A673 (cell line): ENCODE measurements around the gene RSPH1. TPM values are rescaled to one million over a fixed set of nuclear protein-coding genes. Genes with fewer than 3 reads are reported as not detected.

Source experiments
- BruUV-seq: library from RNA; stranded (reverse); fragments of 400-500 nt; replicated peaks from 2 replicates; lab custom pipeline; 2021; lab: Mats Ljungman, UMichigan
- CTCF ChIA-PET: fragments of 300-600 bp; sonication (Branson Sonifier 250); formaldehyde crosslinking; loops from one replicate; lab custom pipeline; 2022; ENCODE audit warnings: antibody characterized with exemption; lab: Charles Lee
- POLR2A ChIA-PET: fragments of 300-600 bp; sonication (Branson Sonifier 250); formaldehyde crosslinking; loops from one replicate; lab custom pipeline; 2022; ENCODE audit warnings: antibody characterized with exemption; ENCODE audit not compliant: low non-redundant PET; lab: Charles Lee
- DNase-seq: peaks from one replicate; pipeline ENCODE4 v3.0.0-alpha.2; 2015; ENCODE audit warnings: low spot score
- H3K27ac ChIP-seq: fragments of 200-600 bp; sonication (generic); 2 replicates; pipeline ENCODE4 v1.5.1; 2016; ENCODE audit warnings: mixed run types, low read depth, mild to moderate bottlenecking, mixed read lengths, antibody characterized with exemption, low read length; ENCODE audit not compliant: poor library complexity, severe bottlenecking
- H3K27me3 ChIP-seq: fragments of 200-600 bp; sonication (generic); replicated peaks from 2 replicates; pipeline ENCODE4 v1.6.1; 2017; ENCODE audit warnings: mixed run types, low read depth, mild to moderate bottlenecking, mixed read lengths, antibody characterized with exemption, low read length; ENCODE audit not compliant: insufficient read depth, poor library complexity
- H3K36me3 ChIP-seq: fragments of 200-600 bp; sonication (generic); 2 replicates; pipeline ENCODE4 v1.6.1; 2016; ENCODE audit warnings: mixed run types, mild to moderate bottlenecking, mixed read lengths, antibody characterized with exemption, low read length; ENCODE audit not compliant: insufficient read depth, poor library complexity, severe bottlenecking
- H3K4me1 ChIP-seq: fragments of 200-600 bp; sonication (generic); 2 replicates; pipeline ENCODE4 v1.6.1; 2017; ENCODE audit warnings: mixed run types, mild to moderate bottlenecking, mixed read lengths, antibody characterized with exemption, low read length; ENCODE audit not compliant: insufficient read depth, poor library complexity, severe bottlenecking
- H3K4me3 ChIP-seq: fragments of 200-600 bp; sonication (generic); 2 replicates; pipeline ENCODE4 v1.5.1; 2016; ENCODE audit warnings: low read depth, mixed run types, mild to moderate bottlenecking, mixed read lengths, low read length; ENCODE audit not compliant: poor library complexity, severe bottlenecking
- H3K9me3 ChIP-seq: fragments of 200-600 bp; sonication (generic); 2 replicates; pipeline ENCODE4 v1.6.1; 2016; ENCODE audit warnings: mixed run types, low read depth, mild to moderate bottlenecking, mixed read lengths, antibody characterized with exemption, low read length; ENCODE audit not compliant: poor library complexity, severe bottlenecking
- EZH2 ChIP-seq: fragments of 200-600 bp; sonication (generic); IDR thresholded peaks from 2 replicates; pipeline ENCODE4 v1.6.1; 2017; ENCODE audit warnings: borderline replicate concordance, low read depth, mild to moderate bottlenecking, mixed read lengths, antibody characterized with exemption, low read length; ENCODE audit not compliant: poor library complexity, severe bottlenecking
- intact Hi-C: fragments of 100-400 bp; cut with micrococcal nuclease; formaldehyde crosslinking; loops from one replicate; pipeline ENCODE4 v1.10.0; 2022; ENCODE audit not compliant: unreplicated experiment
- total RNA-seq: library from RNA; stranded (reverse); gene quantifications from 2 replicates; pipeline ENCODE4 v1.2.3, GENCODE V29; 2021
- TF ChIP-seq, protein P1 (sequence below): fragments of 300-800, 200-600 bp; sonication (generic); conservative IDR thresholded peaks from 2 replicates; pipeline ENCODE4 v1.5.1; 2017; ENCODE audit warnings: low read depth, mild to moderate bottlenecking, antibody characterized with exemption, low read length, moderate library complexity, mixed read lengths

The RSPH1 gene
- total RNA-seq, 1 experiment from 2014 or later: 0.45 TPM

DNA sequence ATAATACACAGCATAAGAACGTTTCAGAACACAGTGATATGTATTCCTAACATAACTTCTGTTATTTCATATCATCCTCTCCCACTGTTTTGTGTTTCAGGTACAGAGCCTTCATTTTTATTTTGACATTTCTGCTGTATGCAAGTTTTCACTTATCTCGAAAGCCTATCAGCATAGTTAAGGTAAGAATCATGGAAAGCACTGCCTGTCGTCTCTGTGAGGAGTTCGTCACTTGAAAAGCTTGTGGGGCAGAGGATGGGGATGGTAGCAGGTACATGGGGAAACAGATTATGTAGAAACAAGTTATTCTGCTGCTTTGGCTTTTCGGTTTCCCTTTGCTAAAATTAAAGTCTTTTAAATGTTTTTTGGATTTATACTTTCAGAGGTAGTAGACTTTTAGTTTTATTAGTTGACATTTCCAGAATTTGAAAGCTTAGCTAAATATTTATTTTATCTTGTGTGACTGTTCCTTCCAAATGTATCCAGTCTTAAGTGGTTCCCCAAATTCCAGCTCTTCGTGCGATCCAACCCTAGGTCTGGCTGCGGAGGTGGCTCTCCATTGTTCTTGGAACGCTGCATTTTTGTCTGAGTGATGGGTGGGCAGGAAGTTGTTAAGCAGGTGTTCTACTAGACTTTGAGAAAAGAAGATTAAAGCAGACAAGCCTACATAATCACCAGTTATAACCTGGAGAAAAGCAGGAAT, 29.8 kb upstream of the RSPH1 start:
- BruUV-seq: no TSS peak
- Histone ChIP-seq H3K36me3 (no peaks in the 10 kb centered on the region), H3K27ac (no peak overlapping the region), H3K9me3 (no peaks in the 10 kb centered on the region), H3K4me1 (peaks cover 6% of the 10 kb centered on the region), H3K4me3 (no peak overlapping the region), H3K27me3 (no peaks in the 10 kb centered on the region)
- TF ChIP-seq, protein P1, sequence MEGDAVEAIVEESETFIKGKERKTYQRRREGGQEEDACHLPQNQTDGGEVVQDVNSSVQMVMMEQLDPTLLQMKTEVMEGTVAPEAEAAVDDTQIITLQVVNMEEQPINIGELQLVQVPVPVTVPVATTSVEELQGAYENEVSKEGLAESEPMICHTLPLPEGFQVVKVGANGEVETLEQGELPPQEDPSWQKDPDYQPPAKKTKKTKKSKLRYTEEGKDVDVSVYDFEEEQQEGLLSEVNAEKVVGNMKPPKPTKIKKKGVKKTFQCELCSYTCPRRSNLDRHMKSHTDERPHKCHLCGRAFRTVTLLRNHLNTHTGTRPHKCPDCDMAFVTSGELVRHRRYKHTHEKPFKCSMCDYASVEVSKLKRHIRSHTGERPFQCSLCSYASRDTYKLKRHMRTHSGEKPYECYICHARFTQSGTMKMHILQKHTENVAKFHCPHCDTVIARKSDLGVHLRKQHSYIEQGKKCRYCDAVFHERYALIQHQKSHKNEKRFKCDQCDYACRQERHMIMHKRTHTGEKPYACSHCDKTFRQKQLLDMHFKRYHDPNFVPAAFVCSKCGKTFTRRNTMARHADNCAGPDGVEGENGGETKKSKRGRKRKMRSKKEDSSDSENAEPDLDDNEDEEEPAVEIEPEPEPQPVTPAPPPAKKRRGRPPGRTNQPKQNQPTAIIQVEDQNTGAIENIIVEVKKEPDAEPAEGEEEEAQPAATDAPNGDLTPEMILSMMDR: no peak
- TF ChIP-seq EZH2: no peak
- intact Hi-C loops: no loop called here
- POLR2A ChIA-PET: interaction anchor here (0.8 kb wide), 1 partner anchor 11 kb away, joined by 3 read pairs; no protein-coding TSS in a partner anchor
- CTCF ChIA-PET: no interaction called here
- no peak for DNase-seq

DNA sequence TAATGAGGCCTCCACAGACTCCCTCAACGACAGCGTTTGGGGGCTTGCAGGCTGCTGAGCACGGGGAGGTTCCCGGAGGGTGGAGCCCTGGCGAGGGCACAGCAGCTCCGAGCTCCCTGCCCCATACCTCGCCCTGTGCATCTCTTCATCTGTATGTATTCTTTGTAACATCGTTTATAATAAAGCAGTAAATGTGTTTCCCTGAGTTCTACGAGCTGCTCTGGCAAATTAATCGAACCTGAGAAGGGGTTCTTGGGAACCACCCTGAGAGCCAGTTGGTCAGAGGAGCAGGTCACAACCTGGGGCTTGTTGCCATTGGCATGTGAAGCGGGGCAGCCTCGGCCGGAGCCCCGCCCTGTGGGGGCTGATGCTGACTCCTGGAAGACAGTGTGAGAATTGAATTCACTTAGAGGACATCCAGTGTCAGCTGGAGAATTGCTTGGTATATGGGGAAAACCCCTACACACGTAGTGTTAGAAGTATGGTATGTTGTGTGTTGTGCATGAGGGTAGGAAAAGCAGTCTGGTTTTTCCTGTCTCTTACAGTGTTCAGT, 29.1 kb upstream of the RSPH1 start:
- Histone ChIP-seq H3K4me3 (no peak overlapping the region), H3K4me1 (peaks cover 6% of the 10 kb centered on the region), H3K27me3 (no peaks in the 10 kb centered on the region), H3K36me3 (no peaks in the 10 kb centered on the region), H3K9me3 (no peaks in the 10 kb centered on the region), H3K27ac (no peak overlapping the region)
- DNase-seq: no peak
- ChIA-PET CTCF (no interaction called here), POLR2A (no interaction called here)
- TF ChIP-seq EZH2: no peak
- TF ChIP-seq, protein P1: no peak
- intact Hi-C loops: no loop called here
- no TSS peak for BruUV-seq

DNA sequence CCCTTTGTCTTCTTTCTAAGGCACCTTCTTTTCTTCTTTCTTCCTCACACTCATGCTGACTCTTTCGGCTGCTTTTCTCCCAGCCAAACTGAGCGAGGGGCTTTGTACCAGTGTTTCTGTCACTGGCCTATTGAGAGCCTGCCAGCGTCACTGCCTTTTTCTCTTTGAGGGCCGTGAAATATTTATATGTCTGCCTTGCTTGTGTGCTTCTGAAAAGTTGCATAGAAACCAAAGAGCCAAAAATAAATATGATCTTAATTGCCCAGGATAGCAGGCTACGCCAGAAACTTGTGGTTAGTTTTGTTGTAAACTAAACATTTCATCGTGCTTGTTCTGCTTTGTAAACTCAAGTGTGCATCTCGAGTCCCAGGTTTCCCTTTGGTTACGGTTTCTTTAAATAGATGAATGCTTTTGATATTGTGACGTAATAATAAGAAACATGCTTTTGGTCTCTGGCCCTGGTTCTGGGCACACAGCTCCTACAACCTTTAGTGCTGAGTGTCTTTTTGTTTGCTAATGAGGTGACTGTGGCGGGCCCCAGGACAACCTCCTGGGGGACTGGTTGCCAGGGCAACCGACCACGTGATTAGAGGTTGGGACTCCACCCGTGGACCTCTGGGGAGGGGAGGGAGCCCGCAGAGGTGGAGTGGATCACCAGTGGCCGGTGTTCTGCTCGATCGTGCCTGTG, 28.5 kb upstream of the RSPH1 start:
- TF ChIP-seq, protein P1: no peak
- no peak for TF ChIP-seq EZH2
- no peak for DNase-seq
- Histone ChIP-seq H3K27ac (no peak overlapping the region), H3K4me1 (peaks cover 6% of the 10 kb centered on the region), H3K4me3 (no peak overlapping the region), H3K9me3 (no peaks in the 10 kb centered on the region), H3K36me3 (no peaks in the 10 kb centered on the region), H3K27me3 (no peaks in the 10 kb centered on the region)
- intact Hi-C loops: no loop called here
- no TSS peak for BruUV-seq
- CTCF ChIA-PET: no interaction called here
- POLR2A ChIA-PET: no interaction called here
